Kidney epithelial cell (primary cell): ENCODE measurements around the gene SOX6. TPM values are rescaled to one million over a fixed set of nuclear protein-coding genes. Genes with fewer than 3 reads are reported as not detected.

Experiments
- DNase-seq: peaks from one replicate; pipeline ENCODE4 v3.0.0-alpha.2; 2010; ENCODE audit warnings: low read depth
- H3K27me3 ChIP-seq: 2 replicates; pipeline ENCODE4 v1.6.0; 2011; ENCODE audit warnings: low read length; ENCODE audit not compliant: control insufficient read depth, insufficient read depth
- H3K36me3 ChIP-seq: 2 replicates; pipeline ENCODE4 v1.5.1; 2011; ENCODE audit warnings: low read length; ENCODE audit not compliant: control insufficient read depth, insufficient read depth
- H3K4me3 ChIP-seq: 2 replicates; pipeline ENCODE4 v1.5.1; 2011; ENCODE audit warnings: low read depth, mild to moderate bottlenecking, control low read depth, low read length
- CTCF ChIP-seq: IDR thresholded peaks from 2 replicates; pipeline ENCODE4 v1.5.1; 2011; ENCODE audit warnings: mild to moderate bottlenecking, moderate library complexity, low read length, control low read depth, inconsistent platforms; ENCODE audit not compliant: insufficient read depth, poor library complexity, severe bottlenecking
- total RNA-seq: library from RNA; depleted of rRNA; stranded (reverse); fragments of >200 nt; gene quantifications from 2 replicates; pipeline ENCODE4 v1.2.3, GENCODE V29; 2015

SOX6 gene
- total RNA-seq, 1 donor from 2014 or later, result 2.7 TPM

- Histone ChIP-seq H3K27me3 (no peaks in the 10 kb centered on the region), H3K36me3 (no peaks in the 10 kb centered on the region), H3K4me3 (no peak overlapping the region)
- TF ChIP-seq CTCF, result no peak
- no peak for DNase-seq
Measured at GRCh38 chr11:16223558-16223957, 132.8 kb downstream of the SOX6 start.

- TF ChIP-seq CTCF, result no peak
- H3K36me3 ChIP-seq, result no peaks in the 10 kb centered on the region
- no peaks in the 10 kb centered on the region for H3K27me3 ChIP-seq
- H3K4me3 ChIP-seq, result no peak overlapping the region
- DNase-seq, result no peak
Measured at GRCh38 chr11:16217631-16218030, 138.7 kb downstream of the SOX6 start.

GRCh38 chr11:16216831-16217230 lies 139.5 kb downstream of the SOX6 start:
- TF ChIP-seq CTCF, result no peak
- no peaks in the 10 kb centered on the region for H3K36me3 ChIP-seq

GRCh38 chr11:16215352-16215751 lies 141.0 kb downstream of the SOX6 start:
- H3K27me3 ChIP-seq, result no peaks in the 10 kb centered on the region
- H3K4me3 ChIP-seq, result no peak overlapping the region
- no peaks in the 10 kb centered on the region for H3K36me3 ChIP-seq
- TF ChIP-seq CTCF, result no peak
- DNase-seq, result no peak

More at GRCh38 chr11:16216831-16217230, 139.5 kb downstream of the SOX6 start:
- DNase-seq, result no peak
- H3K27me3 ChIP-seq, result no peaks in the 10 kb centered on the region
- H3K4me3 ChIP-seq, result no peak overlapping the region

GRCh38 chr11:16211407-16211806 lies 144.9 kb downstream of the SOX6 start:
- no peaks in the 10 kb centered on the region for H3K27me3 ChIP-seq
- DNase-seq, result no peak
- TF ChIP-seq CTCF, result no peak
- no peak overlapping the region for H3K4me3 ChIP-seq
- H3K36me3 ChIP-seq, result no peaks in the 10 kb centered on the region

- Histone ChIP-seq H3K4me3 (no peak overlapping the region), H3K36me3 (no peaks in the 10 kb centered on the region), H3K27me3 (no peaks in the 10 kb centered on the region)
- DNase-seq, result no peak
- no peak for TF ChIP-seq CTCF
Measured at GRCh38 chr11:16204261-16204660, 152.1 kb downstream of the SOX6 start.
